ENCODE data around the gene TUG1. TPM values are rescaled to one million over a fixed set of nuclear protein-coding genes. Genes with fewer than 3 reads are reported as not detected.

The TUG1 gene
- total and polyA plus RNA-seq, 9 of the 15 experiments (the other 6 are each of a cell fraction or from before 2014, with no cell fraction given), result 24.7 to 132 (median 58.9) TPM

DNA sequence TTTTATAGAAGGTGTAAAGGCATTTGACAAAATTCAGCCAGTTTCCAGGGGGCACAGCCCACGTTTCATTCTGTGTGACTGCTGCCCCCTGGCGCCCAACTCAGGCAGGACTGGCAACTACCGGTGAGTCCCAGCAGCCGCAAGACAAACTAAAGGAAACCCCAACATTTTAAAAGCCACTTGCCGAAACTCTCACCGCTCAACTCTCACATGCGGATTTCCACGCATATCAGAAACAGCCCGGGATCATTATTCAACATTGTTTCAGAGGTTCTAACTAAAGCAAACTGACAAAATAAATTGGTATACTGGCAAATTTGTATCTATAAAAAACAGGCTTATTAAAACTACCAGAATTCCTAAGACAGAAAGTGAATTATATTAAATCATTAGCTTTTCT is 48.7 kb upstream of the TUG1 start (continued):
- no peak for TF ChIP-seq RBM17 (IDR thresholded peaks at IDR 0.05; ENCODE audit: borderline replicate concordance, low read depth, low read length)
- no peak for TF ChIP-seq RFX7 (CRISPR knock-in tag; IDR thresholded peaks at IDR 0.05)

DNA sequence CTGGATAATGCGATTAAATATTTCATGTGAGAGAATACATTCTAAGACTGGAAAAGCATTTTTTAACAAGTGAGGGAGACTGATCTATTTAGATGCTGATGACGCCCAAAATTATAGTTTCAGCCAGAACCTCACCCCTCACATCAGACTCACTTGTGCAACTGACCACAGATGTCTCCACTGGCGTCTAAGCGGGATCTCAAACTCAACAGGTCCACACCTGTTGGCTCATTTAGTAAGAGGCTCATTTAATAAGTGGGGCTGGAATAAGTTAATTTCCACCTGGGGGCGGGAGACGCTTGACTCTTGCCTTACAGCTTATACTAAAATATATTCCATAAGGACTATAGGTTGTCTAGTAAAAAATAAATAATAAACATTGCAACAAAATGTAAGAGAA is 48.0 kb upstream of the TUG1 start:
- no peak overlapping the region for H3K4me3 ChIP-seq
- H3K9me1 ChIP-seq (ENCODE audit: control insufficient read depth, insufficient read depth, low read length), result no peaks in the 10 kb centered on the region
- FAIRE-seq (no peak), DNase-seq (ENCODE audit: extremely low read depth in 1 of 4, low spot score in 3 of 4) (no peak), ATAC-seq (no peak)
- no peaks in the 10 kb centered on the region for H3K4me1 ChIP-seq (replicated peaks in 1 of 2; ENCODE audit: control insufficient read depth in 2 of 2, insufficient read depth in 2 of 2, low read length in 2 of 2)
- no peaks in the 10 kb centered on the region for H3K27me3 ChIP-seq (ENCODE audit: control insufficient read depth in 2 of 2, insufficient read depth in 2 of 2, low read length in 2 of 2)
- H2AFZ ChIP-seq (ENCODE audit: low read depth, low read length), result no peak overlapping the region
- H3K9me3 ChIP-seq (replicated peaks; ENCODE audit: control insufficient read depth, insufficient read depth, low read depth, low read length), result no peaks in the 10 kb centered on the region
- no peak overlapping the region for H3K27ac ChIP-seq (ENCODE audit: extremely low read depth, low read depth, low read length)
- H3K36me3 ChIP-seq (ENCODE audit: control insufficient read depth, insufficient read depth, low read length), result peaks cover 10% of the 10 kb centered on the region; the same call in 1 of the 3 replicates
- no peaks in the 10 kb centered on the region for H3K79me2 ChIP-seq (ENCODE audit: control insufficient read depth, insufficient read depth, low read length)
- in situ Hi-C loops (cut with MboI), result loop anchor here (5.0 kb wide), 1 partner anchor 154 kb away; no protein-coding TSS in a partner anchor
- H3K4me2 ChIP-seq (ENCODE audit: insufficient read depth, low read length), result no peak overlapping the region
- ChIA-PET POLR2A (interaction anchor here (0.9 kb wide), 1 partner anchor 158 kb away, joined by 3 read pairs; no protein-coding TSS in a partner anchor), CTCF (ENCODE audit: low intra/inter-chr PET ratio) (interaction anchor here (0.6 to 2.0 kb wide), 3 partner anchors 157 to 665 kb away, joined by 3 to 16 read pairs (median 3); no protein-coding TSS in a partner anchor)
- no peak overlapping the region for H3K9ac ChIP-seq (ENCODE audit: insufficient read depth in 1 of 2, low read depth in 2 of 2, low read length in 2 of 2)
- WGBS (ENCODE audit: insufficient coverage, low coverage, missing lambda C conversion rate), result 34% methylated on average over 6 of the region's 6 CpGs
- no TSS peak for BruUV-seq (replicated peaks)
- no peaks in the 10 kb centered on the region for H4K20me1 ChIP-seq (replicated peaks; ENCODE audit: control insufficient read depth, insufficient read depth, low read length)
- intact Hi-C loops (cut with micrococcal nuclease), result loop anchor here (2.0 kb wide), 1 partner anchor 104 kb away; no protein-coding TSS in a partner anchor
- TF ChIP-seq PRMT5 (CRISPR knock-in tag; IDR thresholded peaks at IDR 0.05) (no peak), CBFB (CRISPR knock-in tag; IDR thresholded peaks at IDR 0.05) (no peak), CBFA2T3 (IDR thresholded peaks at IDR 0.05) (no peak), TCF7 (IDR thresholded peaks at IDR 0.05; ENCODE audit: borderline replicate concordance) (no peak), POLR3A (IDR thresholded peaks at IDR 0.05; ENCODE audit: borderline replicate concordance, extremely low read depth, insufficient read depth, insufficient read length) (no peak), ZFP36 (IDR thresholded peaks at IDR 0.05; ENCODE audit: low read depth, low read length, partially characterized antibody) (no peak), XRCC5 (IDR thresholded peaks at IDR 0.05; ENCODE audit: low read depth, low read length) (no peak), ZNF175 (CRISPR knock-in tag; IDR thresholded peaks at IDR 0.05; ENCODE audit: low read depth) (no peak)
- TF ChIP-seq, protein P1, sequence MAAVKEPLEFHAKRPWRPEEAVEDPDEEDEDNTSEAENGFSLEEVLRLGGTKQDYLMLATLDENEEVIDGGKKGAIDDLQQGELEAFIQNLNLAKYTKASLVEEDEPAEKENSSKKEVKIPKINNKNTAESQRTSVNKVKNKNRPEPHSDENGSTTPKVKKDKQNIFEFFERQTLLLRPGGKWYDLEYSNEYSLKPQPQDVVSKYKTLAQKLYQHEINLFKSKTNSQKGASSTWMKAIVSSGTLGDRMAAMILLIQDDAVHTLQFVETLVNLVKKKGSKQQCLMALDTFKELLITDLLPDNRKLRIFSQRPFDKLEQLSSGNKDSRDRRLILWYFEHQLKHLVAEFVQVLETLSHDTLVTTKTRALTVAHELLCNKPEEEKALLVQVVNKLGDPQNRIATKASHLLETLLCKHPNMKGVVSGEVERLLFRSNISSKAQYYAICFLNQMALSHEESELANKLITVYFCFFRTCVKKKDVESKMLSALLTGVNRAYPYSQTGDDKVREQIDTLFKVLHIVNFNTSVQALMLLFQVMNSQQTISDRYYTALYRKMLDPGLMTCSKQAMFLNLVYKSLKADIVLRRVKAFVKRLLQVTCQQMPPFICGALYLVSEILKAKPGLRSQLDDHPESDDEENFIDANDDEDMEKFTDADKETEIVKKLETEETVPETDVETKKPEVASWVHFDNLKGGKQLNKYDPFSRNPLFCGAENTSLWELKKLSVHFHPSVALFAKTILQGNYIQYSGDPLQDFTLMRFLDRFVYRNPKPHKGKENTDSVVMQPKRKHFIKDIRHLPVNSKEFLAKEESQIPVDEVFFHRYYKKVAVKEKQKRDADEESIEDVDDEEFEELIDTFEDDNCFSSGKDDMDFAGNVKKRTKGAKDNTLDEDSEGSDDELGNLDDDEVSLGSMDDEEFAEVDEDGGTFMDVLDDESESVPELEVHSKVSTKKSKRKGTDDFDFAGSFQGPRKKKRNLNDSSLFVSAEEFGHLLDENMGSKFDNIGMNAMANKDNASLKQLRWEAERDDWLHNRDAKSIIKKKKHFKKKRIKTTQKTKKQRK (IDR thresholded peaks at IDR 0.05; ENCODE audit: borderline replicate concordance, low read depth, low read length), result no peak
- TF ChIP-seq, protein P2, sequence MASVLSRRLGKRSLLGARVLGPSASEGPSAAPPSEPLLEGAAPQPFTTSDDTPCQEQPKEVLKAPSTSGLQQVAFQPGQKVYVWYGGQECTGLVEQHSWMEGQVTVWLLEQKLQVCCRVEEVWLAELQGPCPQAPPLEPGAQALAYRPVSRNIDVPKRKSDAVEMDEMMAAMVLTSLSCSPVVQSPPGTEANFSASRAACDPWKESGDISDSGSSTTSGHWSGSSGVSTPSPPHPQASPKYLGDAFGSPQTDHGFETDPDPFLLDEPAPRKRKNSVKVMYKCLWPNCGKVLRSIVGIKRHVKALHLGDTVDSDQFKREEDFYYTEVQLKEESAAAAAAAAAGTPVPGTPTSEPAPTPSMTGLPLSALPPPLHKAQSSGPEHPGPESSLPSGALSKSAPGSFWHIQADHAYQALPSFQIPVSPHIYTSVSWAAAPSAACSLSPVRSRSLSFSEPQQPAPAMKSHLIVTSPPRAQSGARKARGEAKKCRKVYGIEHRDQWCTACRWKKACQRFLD (CRISPR knock-in tag; IDR thresholded peaks at IDR 0.05), result no peak
- TF ChIP-seq, protein P3, sequence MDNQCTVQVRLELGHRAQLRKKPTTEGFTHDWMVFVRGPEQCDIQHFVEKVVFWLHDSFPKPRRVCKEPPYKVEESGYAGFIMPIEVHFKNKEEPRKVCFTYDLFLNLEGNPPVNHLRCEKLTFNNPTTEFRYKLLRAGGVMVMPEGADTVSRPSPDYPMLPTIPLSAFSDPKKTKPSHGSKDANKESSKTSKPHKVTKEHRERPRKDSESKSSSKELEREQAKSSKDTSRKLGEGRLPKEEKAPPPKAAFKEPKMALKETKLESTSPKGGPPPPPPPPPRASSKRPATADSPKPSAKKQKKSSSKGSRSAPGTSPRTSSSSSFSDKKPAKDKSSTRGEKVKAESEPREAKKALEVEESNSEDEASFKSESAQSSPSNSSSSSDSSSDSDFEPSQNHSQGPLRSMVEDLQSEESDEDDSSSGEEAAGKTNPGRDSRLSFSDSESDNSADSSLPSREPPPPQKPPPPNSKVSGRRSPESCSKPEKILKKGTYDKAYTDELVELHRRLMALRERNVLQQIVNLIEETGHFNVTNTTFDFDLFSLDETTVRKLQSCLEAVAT (IDR thresholded peaks at IDR 0.05), result no peak
